ENCODE measurements around the gene L2HGDH.

- TF ChIP-seq, protein P1, sequence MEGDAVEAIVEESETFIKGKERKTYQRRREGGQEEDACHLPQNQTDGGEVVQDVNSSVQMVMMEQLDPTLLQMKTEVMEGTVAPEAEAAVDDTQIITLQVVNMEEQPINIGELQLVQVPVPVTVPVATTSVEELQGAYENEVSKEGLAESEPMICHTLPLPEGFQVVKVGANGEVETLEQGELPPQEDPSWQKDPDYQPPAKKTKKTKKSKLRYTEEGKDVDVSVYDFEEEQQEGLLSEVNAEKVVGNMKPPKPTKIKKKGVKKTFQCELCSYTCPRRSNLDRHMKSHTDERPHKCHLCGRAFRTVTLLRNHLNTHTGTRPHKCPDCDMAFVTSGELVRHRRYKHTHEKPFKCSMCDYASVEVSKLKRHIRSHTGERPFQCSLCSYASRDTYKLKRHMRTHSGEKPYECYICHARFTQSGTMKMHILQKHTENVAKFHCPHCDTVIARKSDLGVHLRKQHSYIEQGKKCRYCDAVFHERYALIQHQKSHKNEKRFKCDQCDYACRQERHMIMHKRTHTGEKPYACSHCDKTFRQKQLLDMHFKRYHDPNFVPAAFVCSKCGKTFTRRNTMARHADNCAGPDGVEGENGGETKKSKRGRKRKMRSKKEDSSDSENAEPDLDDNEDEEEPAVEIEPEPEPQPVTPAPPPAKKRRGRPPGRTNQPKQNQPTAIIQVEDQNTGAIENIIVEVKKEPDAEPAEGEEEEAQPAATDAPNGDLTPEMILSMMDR (IDR thresholded peaks at IDR 0.05), result no peak
- TF ChIP-seq ZNF302 (CRISPR knock-in tag; IDR thresholded peaks at IDR 0.05), result no peak
- TF ChIP-seq CEBPB (IDR thresholded peaks at IDR 0.05), result no peak
- no peak for TF ChIP-seq USF2 (IDR thresholded peaks at IDR 0.05)
- TF ChIP-seq KDM1A (IDR thresholded peaks at IDR 0.05; ENCODE audit: low read depth), result no peak
- no peak for TF ChIP-seq POLR2A (IDR thresholded peaks at IDR 0.05; ENCODE audit: low read length)
- no peak for TF ChIP-seq JUN (IDR thresholded peaks at IDR 0.05)
- no peak for TF ChIP-seq MYC (IDR thresholded peaks at IDR 0.05; ENCODE audit: borderline replicate concordance, low read length)
- TF ChIP-seq RAD21 (conservative IDR thresholded peaks at IDR 0.05 in 1 of 2, IDR thresholded peaks at IDR 0.05 in 1 of 2), result no peak
- no peak for TF ChIP-seq POLR2AphosphoS2 (conservative IDR thresholded peaks at IDR 0.05; ENCODE audit: low read length)
- no peak for TF ChIP-seq TFCP2L1 (CRISPR knock-in tag; IDR thresholded peaks at IDR 0.05)
- no peak for TF ChIP-seq EP300 (IDR thresholded peaks at IDR 0.05)
- TF ChIP-seq HDAC2 (IDR thresholded peaks at IDR 0.05), result no peak
- TF ChIP-seq MAFK (IDR thresholded peaks at IDR 0.05; ENCODE audit: partially characterized antibody), result no peak
Observed at GRCh38 chr14:50333014-50333509, 21.0 kb upstream of the L2HGDH start.
